WTC11 (cell line): ENCODE data around the gene GANAB. TPM values are rescaled to one million over a fixed set of nuclear protein-coding genes. Genes with fewer than 3 reads are reported as not detected.

ENCODE experiments used
- ATF1 ChIP-seq: sonication (generic); formaldehyde crosslinking; IDR thresholded peaks from 2 replicates; pipeline ENCODE4 v1.8.1; 2023; ENCODE audit warnings: mild to moderate bottlenecking, moderate library complexity, missing genetic modification reagents
- CBFB ChIP-seq: sonication (generic); formaldehyde crosslinking; IDR thresholded peaks from 2 replicates; pipeline ENCODE4 v1.8.1; 2022; ENCODE audit warnings: mild to moderate bottlenecking, low read depth, missing genetic modification reagents
- FOXJ3 ChIP-seq: sonication (generic); formaldehyde crosslinking; IDR thresholded peaks from 2 replicates; pipeline ENCODE4 v1.9.0; 2021; ENCODE audit warnings: missing genetic modification reagents, mild to moderate bottlenecking, borderline replicate concordance
- FOXK1 ChIP-seq: sonication (generic); formaldehyde crosslinking; IDR thresholded peaks from 2 replicates; pipeline ENCODE4 v1.8.0; 2022; ENCODE audit warnings: mild to moderate bottlenecking, moderate library complexity, missing genetic modification reagents
- GABPB1 ChIP-seq: sonication (generic); formaldehyde crosslinking; IDR thresholded peaks from 2 replicates; pipeline ENCODE4 v1.8.1; 2023; ENCODE audit warnings: mild to moderate bottlenecking, missing genetic modification reagents
- MXD4 ChIP-seq: fragments of 250-450 bp; sonication (Bioruptor Pico); IDR thresholded peaks from 2 replicates; pipeline ENCODE4 v1.8.0; 2021; ENCODE audit warnings: mild to moderate bottlenecking, moderate library complexity, borderline replicate concordance
- NFATC4 ChIP-seq: fragments of 250-450 bp; sonication (Bioruptor Pico); IDR thresholded peaks from 2 replicates; pipeline ENCODE4 v1.9.0; 2021; ENCODE audit warnings: mild to moderate bottlenecking
- NFE2L1 ChIP-seq: sonication (generic); formaldehyde crosslinking; IDR thresholded peaks from 2 replicates; pipeline ENCODE4 v1.8.1; 2023; ENCODE audit warnings: missing genetic modification reagents
- NR2C2 ChIP-seq: sonication (generic); formaldehyde crosslinking; IDR thresholded peaks from 2 replicates; pipeline ENCODE4 v1.8.0; 2022; ENCODE audit warnings: mild to moderate bottlenecking, missing genetic modification reagents
- RORB ChIP-seq: fragments of 250-450 bp; sonication (Bioruptor Pico); IDR thresholded peaks from 2 replicates; pipeline ENCODE4 v1.9.0; 2021; ENCODE audit warnings: mild to moderate bottlenecking
- SP1 ChIP-seq: sonication (generic); formaldehyde crosslinking; conservative IDR thresholded peaks from 2 replicates; pipeline ENCODE4 v1.8.1; 2022; ENCODE audit warnings: missing genetic modification reagents
- TCF7 ChIP-seq: sonication (generic); formaldehyde crosslinking; IDR thresholded peaks from 2 replicates; pipeline ENCODE4 v1.8.0; 2022; ENCODE audit warnings: mild to moderate bottlenecking, low read depth, missing genetic modification reagents, moderate library complexity
- ZNF416 ChIP-seq: fragments of 250-450 bp; sonication (Bioruptor Pico); IDR thresholded peaks from 2 replicates; pipeline ENCODE4 v1.9.0; 2021; ENCODE audit warnings: mild to moderate bottlenecking, inconsistent platforms
- total RNA-seq: library from RNA; stranded (reverse); gene quantifications from 3 replicates; pipeline ENCODE4 v1.2.3, GENCODE V29; 2021
- TF ChIP-seq, protein P1 (sequence below): sonication (generic); formaldehyde crosslinking; IDR thresholded peaks from 2 replicates; pipeline ENCODE4 v1.8.0; 2022; ENCODE audit warnings: mild to moderate bottlenecking, missing genetic modification reagents
- TF ChIP-seq, protein P2 (sequence below): sonication (generic); formaldehyde crosslinking; IDR thresholded peaks from 2 replicates; pipeline ENCODE4 v1.8.1; 2023; ENCODE audit warnings: mild to moderate bottlenecking, missing genetic modification reagents
- TF ChIP-seq, protein P3 (sequence below): sonication (generic); formaldehyde crosslinking; IDR thresholded peaks from 2 replicates; pipeline ENCODE4 v1.8.1; 2022; ENCODE audit warnings: low read depth, mild to moderate bottlenecking, moderate library complexity, missing genetic modification reagents, borderline replicate concordance
- TF ChIP-seq, protein P4 (sequence below): sonication (generic); formaldehyde crosslinking; IDR thresholded peaks from 2 replicates; pipeline ENCODE4 v1.8.0; 2022; ENCODE audit warnings: missing genetic modification reagents

GANAB gene
- total RNA-seq, 1 experiment from 2014 or later: 327 TPM

DNA sequence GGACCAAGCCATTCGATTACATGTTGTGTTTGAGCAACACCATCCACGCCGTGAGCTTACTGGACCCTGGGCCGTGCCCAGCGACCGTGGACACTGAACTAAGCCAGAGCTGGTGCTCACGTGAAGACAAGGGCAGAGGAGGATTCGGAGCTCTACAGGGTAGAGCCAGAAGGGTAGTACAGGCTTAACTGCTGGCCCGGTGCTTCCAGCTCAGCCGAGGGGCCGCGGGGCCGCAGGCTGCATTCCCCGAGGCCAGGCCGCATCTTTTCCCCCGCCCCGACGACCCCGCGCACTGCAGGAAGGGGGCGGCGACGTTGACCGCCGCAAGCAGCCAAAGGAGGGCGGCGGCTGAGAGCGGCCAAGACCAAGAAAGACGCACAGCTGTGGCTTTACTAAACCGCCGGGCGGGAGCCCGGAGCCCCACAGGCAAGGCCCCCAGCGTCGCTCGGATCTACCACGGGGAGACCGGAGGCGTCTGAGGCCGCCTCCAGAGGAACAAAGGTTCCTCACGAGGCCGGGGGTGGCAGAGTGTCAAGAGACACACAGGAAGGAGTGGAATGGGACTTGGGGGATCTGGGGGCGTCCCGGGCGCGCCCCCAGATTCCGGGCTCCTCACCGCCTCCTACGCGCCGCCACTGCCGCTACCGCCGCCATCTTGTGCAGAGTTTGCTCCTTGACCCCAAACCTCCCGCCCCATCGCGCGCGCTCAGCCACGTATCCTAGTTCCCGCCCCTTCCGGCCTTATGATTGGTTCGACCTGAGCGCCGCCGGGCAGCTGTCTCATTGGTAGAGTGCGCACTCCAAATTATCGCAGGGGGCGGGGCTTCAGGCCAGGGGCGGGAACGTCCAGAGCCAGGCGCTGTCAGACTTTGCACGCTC is at the start of gene GANAB (continued):
- TF ChIP-seq TCF7 (CRISPR knock-in tag): no peak
- TF ChIP-seq NFE2L1 (CRISPR knock-in tag): no peak
- peak; percentile 68; the same call in 1 of the 2 replicates for TF ChIP-seq NR2C2 (CRISPR knock-in tag)
- TF ChIP-seq RORB: 0 out of 2 replicates have a peak, but pooled peaks have one; percentile 21
- TF ChIP-seq ATF1 (CRISPR knock-in tag): no peak
- TF ChIP-seq, protein P1, sequence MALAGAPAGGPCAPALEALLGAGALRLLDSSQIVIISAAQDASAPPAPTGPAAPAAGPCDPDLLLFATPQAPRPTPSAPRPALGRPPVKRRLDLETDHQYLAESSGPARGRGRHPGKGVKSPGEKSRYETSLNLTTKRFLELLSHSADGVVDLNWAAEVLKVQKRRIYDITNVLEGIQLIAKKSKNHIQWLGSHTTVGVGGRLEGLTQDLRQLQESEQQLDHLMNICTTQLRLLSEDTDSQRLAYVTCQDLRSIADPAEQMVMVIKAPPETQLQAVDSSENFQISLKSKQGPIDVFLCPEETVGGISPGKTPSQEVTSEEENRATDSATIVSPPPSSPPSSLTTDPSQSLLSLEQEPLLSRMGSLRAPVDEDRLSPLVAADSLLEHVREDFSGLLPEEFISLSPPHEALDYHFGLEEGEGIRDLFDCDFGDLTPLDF (CRISPR knock-in tag): 0 out of 2 replicates have a peak, but pooled peaks have one; percentile 29
- TF ChIP-seq FOXJ3 (CRISPR knock-in tag): no peak
- peak; percentile 86 for TF ChIP-seq SP1 (CRISPR knock-in tag)
- no peak for TF ChIP-seq MXD4 (CRISPR knock-in tag)
- 0 out of 2 replicates have a peak, but pooled peaks have one; percentile 34 for TF ChIP-seq GABPB1 (CRISPR knock-in tag)
- TF ChIP-seq ZNF416 (CRISPR knock-in tag): 0 out of 2 replicates have a peak, but pooled peaks have one; percentile 74
- no peak for TF ChIP-seq CBFB (CRISPR knock-in tag)
- TF ChIP-seq FOXK1 (CRISPR knock-in tag): peak; percentile 39; the same call in 1 of the 2 replicates
- TF ChIP-seq, protein P2, sequence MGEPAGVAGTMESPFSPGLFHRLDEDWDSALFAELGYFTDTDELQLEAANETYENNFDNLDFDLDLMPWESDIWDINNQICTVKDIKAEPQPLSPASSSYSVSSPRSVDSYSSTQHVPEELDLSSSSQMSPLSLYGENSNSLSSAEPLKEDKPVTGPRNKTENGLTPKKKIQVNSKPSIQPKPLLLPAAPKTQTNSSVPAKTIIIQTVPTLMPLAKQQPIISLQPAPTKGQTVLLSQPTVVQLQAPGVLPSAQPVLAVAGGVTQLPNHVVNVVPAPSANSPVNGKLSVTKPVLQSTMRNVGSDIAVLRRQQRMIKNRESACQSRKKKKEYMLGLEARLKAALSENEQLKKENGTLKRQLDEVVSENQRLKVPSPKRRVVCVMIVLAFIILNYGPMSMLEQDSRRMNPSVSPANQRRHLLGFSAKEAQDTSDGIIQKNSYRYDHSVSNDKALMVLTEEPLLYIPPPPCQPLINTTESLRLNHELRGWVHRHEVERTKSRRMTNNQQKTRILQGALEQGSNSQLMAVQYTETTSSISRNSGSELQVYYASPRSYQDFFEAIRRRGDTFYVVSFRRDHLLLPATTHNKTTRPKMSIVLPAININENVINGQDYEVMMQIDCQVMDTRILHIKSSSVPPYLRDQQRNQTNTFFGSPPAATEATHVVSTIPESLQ (CRISPR knock-in tag): no peak
- TF ChIP-seq, protein P3, sequence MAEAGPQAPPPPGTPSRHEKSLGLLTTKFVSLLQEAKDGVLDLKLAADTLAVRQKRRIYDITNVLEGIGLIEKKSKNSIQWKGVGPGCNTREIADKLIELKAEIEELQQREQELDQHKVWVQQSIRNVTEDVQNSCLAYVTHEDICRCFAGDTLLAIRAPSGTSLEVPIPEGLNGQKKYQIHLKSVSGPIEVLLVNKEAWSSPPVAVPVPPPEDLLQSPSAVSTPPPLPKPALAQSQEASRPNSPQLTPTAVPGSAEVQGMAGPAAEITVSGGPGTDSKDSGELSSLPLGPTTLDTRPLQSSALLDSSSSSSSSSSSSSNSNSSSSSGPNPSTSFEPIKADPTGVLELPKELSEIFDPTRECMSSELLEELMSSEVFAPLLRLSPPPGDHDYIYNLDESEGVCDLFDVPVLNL: no peak
- no peak for TF ChIP-seq NFATC4 (CRISPR knock-in tag)
- TF ChIP-seq, protein P4, sequence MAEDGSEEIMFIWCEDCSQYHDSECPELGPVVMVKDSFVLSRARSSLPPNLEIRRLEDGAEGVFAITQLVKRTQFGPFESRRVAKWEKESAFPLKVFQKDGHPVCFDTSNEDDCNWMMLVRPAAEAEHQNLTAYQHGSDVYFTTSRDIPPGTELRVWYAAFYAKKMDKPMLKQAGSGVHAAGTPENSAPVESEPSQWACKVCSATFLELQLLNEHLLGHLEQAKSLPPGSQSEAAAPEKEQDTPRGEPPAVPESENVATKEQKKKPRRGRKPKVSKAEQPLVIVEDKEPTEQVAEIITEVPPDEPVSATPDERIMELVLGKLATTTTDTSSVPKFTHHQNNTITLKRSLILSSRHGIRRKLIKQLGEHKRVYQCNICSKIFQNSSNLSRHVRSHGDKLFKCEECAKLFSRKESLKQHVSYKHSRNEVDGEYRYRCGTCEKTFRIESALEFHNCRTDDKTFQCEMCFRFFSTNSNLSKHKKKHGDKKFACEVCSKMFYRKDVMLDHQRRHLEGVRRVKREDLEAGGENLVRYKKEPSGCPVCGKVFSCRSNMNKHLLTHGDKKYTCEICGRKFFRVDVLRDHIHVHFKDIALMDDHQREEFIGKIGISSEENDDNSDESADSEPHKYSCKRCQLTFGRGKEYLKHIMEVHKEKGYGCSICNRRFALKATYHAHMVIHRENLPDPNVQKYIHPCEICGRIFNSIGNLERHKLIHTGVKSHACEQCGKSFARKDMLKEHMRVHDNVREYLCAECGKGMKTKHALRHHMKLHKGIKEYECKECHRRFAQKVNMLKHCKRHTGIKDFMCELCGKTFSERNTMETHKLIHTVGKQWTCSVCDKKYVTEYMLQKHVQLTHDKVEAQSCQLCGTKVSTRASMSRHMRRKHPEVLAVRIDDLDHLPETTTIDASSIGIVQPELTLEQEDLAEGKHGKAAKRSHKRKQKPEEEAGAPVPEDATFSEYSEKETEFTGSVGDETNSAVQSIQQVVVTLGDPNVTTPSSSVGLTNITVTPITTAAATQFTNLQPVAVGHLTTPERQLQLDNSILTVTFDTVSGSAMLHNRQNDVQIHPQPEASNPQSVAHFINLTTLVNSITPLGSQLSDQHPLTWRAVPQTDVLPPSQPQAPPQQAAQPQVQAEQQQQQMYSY (CRISPR knock-in tag): peak; percentile 87
